Mucosa of stomach (tissue), 1 donor: ENCODE results near the gene TH.

Experiments
- H3K27me3 ChIP-seq: one replicate; pipeline ENCODE4 v1.7.0; 2013; ENCODE audit warnings: mild to moderate bottlenecking, low read length; ENCODE audit not compliant: control insufficient read depth, insufficient read depth
- H3K36me3 ChIP-seq: one replicate; pipeline ENCODE4 v1.7.0; 2013; ENCODE audit warnings: low read length; ENCODE audit not compliant: control insufficient read depth, insufficient read depth
- H3K4me1 ChIP-seq: one replicate; pipeline ENCODE4 v1.7.0; 2013; ENCODE audit warnings: mild to moderate bottlenecking, low read length; ENCODE audit not compliant: control insufficient read depth, insufficient read depth
- H3K4me3 ChIP-seq: one replicate; pipeline ENCODE4 v1.7.0; 2013; ENCODE audit warnings: low read length
- H3K9ac ChIP-seq: one replicate; pipeline ENCODE4 v1.7.0; 2013; ENCODE audit warnings: mild to moderate bottlenecking, low read length, moderate library complexity
- H3K9me3 ChIP-seq: one replicate; pipeline ENCODE4 v1.7.0; 2013; ENCODE audit warnings: mild to moderate bottlenecking, low read length, moderate library complexity; ENCODE audit not compliant: control insufficient read depth
- donor health status: Pancreatic carcinoma.

Gene TH

DNA sequence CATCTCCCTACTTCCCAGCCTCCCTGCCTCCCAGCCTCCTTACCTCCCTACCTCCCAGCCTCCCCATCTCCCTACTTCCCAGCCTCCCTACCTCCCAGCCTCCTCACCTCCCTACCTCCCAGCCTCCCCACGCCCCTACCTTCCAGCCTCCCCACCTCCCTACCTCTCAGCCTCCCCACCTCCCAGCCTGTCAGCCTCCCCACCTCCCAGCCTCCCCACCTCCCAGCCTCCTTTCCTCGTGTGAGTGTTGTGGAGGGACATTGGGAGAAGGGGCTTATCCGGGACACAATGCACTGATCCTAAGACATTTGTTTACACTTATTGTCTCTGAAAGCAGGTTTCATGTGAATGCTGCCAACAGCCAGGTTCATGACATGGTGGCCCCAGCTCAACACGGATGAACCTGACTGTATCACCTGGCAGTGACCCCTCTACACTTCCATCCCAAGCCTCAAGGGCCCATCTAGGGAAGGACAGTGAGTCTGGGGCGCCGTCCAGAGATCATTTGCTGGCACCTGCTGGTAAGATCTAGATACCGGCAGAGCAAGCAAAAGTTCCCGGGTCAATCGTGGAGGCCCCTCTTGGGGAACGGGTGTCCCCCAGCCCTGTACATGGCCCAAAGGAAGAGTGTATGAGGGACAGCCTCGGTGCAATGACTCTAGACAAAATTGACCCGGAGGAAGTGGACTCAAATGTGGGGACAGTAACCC, 34.5 kb upstream of the TH start:
- Histone ChIP-seq H3K9ac (no peak overlapping the region), H3K4me3 (no peak overlapping the region), H3K9me3 (no peaks in the 10 kb centered on the region), H3K36me3 (no peaks in the 10 kb centered on the region), H3K4me1 (peaks cover 57% of the 10 kb centered on the region), H3K27me3 (peaks cover 18% of the 10 kb centered on the region)

DNA sequence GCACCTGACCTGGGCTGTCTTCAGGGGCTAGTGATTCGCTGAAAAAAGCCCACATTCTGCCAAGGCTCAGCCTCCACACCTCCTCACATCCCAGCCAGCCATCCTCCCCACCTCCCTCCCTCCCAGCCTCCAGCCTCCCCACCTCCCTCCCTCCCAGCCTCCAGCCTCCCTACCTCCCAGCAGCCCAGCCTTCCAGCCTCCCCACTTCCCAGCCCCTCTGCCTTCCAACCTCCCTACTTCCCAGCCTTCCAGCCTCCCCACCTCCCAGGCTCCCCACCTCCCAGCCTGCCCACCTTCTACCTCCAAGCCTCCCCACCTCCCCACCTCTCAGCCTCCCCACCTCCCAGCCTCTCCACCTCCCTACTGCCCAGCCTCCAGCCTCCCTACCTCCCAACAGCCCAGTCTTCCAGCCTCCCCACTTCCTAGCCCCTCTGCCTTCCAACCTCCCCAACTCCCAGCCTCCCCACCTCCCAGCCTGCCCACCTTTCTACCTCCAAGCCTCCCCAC, 33.7 kb upstream of the TH start:
- no peaks in the 10 kb centered on the region for H3K36me3 ChIP-seq
- no peak overlapping the region for H3K4me3 ChIP-seq
- peaks cover 18% of the 10 kb centered on the region for H3K27me3 ChIP-seq
- no peaks in the 10 kb centered on the region for H3K9me3 ChIP-seq
- H3K9ac ChIP-seq, result no peak overlapping the region
- peaks cover 52% of the 10 kb centered on the region for H3K4me1 ChIP-seq

DNA sequence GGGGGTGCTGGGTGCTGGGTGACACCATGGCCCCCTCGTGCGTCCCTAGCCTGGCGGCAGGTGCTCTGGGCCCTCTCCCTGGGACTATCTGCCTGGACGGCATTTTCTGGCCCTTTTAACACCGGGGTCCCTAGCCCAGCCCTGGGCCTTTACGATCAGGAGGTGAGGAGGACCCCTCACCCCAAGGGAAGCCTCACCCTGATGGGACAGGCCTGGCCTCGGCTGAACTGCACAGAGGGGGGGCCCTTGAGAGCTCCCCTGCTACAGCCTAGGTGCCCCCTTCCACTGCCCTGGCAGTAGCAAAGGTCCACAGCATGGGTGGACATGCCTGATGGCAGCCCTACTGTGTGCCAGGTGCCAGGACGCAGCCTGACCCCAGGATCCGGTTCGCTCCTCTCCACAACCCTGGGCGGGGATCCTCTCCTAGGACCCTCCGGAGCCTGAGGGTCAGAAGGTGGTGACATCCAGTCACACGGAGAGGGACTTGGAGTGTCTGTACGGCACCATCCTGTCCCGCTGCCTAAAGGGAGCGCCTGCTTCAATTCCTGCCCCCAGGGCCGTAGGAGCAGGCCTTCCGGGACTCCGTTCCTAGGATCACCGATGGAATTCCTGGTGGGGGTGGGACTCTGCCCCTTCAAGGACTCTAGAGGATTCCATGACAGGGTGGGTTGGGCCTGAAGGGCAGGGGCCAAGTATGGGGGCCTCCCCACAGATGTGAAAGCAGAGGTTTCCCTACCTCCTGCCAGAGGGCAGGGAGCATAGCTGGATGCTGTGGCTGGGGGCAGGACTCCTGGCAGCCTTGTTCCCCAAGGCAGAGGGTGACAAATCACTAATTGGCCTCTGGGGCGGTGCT, 33.0 kb upstream of the TH start:
- Histone ChIP-seq H3K36me3 (no peaks in the 10 kb centered on the region), H3K27me3 (peaks cover 18% of the 10 kb centered on the region), H3K4me1 (peaks cover 45% of the 10 kb centered on the region), H3K4me3 (no peak overlapping the region), H3K9me3 (no peaks in the 10 kb centered on the region), H3K9ac (no peak overlapping the region)

DNA sequence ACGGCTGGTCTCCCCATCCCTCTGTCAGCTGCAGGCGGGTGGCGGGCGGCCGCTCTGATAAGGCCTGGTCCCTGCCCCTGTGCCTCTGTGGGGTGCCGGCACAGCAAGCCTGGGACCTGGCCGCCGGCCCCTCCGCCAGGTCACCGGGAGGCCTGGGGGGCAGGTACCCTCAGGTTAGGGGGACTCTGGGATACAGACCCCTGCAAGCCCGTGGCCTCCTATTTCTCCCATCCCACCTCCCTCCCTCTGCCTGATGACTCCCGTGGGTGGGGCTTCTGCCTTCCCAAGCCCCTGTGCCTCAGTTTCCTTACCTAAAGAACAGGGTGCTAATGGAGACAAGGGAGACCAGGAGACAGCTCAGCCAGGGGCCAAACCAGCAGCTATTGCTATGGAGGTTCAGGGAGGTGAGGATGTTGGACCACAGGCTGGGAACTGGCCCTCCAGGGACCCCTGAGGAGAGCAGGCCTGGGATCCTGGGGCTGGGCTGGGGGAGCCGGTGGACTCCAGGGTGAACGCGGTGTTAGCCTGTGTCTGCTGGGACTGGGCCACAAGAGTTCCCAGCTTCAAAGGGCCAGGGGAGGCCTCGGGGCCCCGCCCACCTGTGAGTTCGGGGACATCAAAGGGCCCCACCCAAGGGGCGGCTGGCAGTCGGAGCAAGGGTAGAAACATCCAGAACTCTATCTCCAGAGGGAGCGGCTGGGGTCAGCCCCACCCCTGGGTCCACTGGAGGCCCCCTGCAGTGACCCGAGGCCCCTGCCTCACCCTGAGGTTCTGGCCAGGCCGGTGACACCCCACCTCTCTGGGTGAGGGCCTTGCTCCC, 32.0 kb upstream of the TH start:
- H3K4me3 ChIP-seq, result no peak overlapping the region
- H3K9me3 ChIP-seq, result no peaks in the 10 kb centered on the region
- H3K4me1 ChIP-seq, result peaks cover 38% of the 10 kb centered on the region
- H3K27me3 ChIP-seq, result peaks cover 18% of the 10 kb centered on the region
- H3K36me3 ChIP-seq, result no peaks in the 10 kb centered on the region
- peak overlapping the region; percentile 25 for H3K9ac ChIP-seq

DNA sequence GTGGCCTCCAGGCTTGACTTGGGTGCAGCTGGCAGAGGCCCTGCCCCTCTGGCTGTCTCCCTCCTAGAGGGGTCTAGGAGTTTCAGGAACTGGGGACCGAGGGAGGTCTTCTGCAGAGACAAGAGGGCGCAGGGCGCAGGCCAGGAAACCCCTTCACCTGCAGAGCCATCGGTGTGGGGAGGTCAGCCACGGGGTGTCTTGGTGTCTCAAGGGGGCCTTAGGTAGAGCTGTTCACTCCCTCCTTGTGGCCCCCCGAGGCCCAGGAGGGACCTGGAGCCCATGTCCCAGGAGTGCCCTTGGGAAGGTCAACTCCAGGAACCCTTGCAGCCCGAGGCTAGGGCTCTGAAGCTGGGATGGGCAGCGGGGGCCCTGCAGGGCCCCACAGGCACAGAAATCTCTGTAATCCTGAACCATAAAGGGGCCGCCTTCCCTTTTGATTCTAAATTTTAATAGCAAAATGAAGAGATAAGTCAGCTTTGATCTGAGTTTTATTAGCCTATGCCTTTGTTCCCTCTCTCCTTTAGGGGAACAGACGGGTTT, 31.4 kb upstream of the TH start:
- peaks cover 18% of the 10 kb centered on the region for H3K27me3 ChIP-seq
- no peak overlapping the region for H3K9ac ChIP-seq
- H3K4me3 ChIP-seq, result no peak overlapping the region
- H3K4me1 ChIP-seq, result peaks cover 32% of the 10 kb centered on the region
- H3K36me3 ChIP-seq, result no peaks in the 10 kb centered on the region
- no peaks in the 10 kb centered on the region for H3K9me3 ChIP-seq

DNA sequence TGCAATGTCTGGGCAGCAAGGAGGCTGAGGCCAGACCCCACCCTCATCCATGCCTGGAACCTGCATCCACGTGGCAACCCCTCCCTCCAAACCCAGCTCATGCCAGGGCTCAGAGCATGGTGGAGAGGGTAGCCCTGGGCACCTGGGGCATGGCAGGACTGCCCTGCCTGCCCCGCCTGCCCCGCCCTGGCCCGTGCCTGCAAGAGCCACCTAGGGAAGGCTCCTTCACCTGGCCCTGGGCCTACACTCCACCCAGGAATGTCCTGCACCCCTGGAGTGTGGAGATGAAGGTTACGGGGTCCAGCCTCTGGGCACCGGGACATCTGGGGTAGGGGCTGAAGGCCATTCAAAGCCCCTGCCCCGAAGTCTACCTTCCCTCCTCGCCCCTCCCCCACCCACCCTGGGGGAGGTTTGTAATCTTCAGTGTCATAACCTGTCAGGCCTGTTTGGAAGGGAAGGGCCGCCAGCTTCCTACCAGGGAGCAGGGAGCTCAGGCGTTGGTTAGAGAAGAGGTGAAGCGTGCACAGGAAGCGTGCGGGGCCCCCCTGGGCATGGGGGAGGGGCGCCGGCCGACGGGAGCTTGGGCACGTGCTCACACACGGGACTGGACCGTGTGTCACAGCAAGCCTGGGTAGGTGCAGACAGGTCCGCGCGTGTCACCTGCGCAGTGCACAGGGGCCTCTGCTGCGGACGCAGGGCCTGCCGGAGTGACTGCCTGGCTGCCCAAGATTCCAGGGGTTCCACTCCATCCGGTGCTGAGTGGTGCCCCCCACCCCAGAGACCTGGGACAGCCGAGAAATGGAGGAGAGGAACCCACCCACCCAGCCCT, 30.7 kb upstream of the TH start:
- Histone ChIP-seq H3K4me1 (peaks cover 29% of the 10 kb centered on the region), H3K9ac (no peak overlapping the region), H3K9me3 (no peaks in the 10 kb centered on the region), H3K27me3 (peaks cover 15% of the 10 kb centered on the region), H3K36me3 (no peaks in the 10 kb centered on the region), H3K4me3 (no peak overlapping the region)

DNA sequence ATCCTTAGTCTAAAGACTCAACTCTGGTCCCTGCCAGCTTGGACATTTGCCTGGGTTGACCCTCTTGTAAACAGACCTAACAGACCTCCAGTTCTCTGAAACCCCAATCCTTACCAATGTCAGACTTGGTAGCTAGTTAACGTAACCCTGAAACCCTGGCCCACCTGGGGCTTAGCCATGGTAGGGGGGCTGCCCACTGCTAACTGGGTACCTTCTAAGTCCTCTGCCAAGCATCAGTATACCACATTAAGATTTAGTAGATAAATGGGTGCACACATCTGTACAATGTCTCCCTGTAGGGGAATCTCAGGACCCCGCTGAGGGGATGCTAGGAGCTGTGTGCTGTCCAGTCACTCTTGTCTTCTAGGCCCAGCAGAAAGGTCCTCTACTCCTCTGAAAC, 29.9 kb upstream of the TH start:
- Histone ChIP-seq H3K9ac (no peak overlapping the region), H3K9me3 (no peaks in the 10 kb centered on the region), H3K4me3 (no peak overlapping the region), H3K27me3 (peaks cover 22% of the 10 kb centered on the region), H3K36me3 (no peaks in the 10 kb centered on the region), H3K4me1 (peaks cover 34% of the 10 kb centered on the region)

DNA sequence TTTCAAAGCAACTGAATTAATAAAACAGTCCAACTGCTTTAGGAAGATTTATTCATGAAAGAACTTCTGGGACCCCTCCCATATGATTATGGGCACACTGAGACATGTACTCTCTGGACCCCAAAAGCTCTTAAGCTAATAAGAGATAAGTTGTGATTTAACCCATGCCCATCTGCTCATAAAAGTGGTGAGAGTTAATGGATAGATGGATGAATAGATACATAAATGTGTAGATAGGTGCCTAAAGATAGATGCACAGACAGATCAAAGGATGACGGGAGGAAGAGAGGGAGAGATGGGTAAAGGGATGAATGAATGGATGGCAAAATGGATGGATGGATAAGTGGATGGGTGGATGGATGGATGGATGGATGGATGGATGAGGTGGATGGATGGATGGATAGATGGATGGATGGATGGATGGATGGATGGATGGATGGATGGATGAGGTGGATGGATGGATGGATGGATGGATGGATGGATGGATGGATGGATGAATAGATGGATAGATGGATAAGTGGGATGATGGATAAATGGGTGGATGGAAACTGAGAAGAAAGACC, 29.4 kb upstream of the TH start:
- Histone ChIP-seq H3K36me3 (no peaks in the 10 kb centered on the region), H3K9me3 (no peaks in the 10 kb centered on the region), H3K4me1 (peaks cover 31% of the 10 kb centered on the region), H3K9ac (no peak overlapping the region), H3K27me3 (peaks cover 26% of the 10 kb centered on the region), H3K4me3 (no peak overlapping the region)

DNA sequence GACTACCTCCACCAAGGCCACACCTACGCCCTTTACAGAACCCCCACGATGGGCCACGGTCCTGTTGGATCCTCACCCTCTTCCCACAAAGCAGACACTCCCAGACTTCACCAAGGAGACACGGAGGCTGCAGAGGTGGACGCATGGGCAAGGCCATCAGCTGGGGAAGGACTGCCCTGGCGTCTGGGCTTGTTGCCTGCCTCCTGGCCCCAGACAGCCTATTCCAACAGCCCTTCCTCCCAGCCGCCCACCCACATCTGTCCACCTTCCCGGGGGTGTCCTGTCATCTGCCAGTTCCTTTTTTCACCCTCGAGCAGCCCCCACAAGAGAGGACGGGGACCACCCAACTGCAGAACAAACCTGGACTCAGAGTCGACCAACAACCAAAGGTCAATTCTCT, 28.9 kb upstream of the TH start:
- H3K4me3 ChIP-seq, result no peak overlapping the region
- H3K9me3 ChIP-seq, result no peaks in the 10 kb centered on the region
- H3K27me3 ChIP-seq, result peaks cover 26% of the 10 kb centered on the region
- no peaks in the 10 kb centered on the region for H3K36me3 ChIP-seq
- peaks cover 31% of the 10 kb centered on the region for H3K4me1 ChIP-seq
- H3K9ac ChIP-seq, result no peak overlapping the region

DNA sequence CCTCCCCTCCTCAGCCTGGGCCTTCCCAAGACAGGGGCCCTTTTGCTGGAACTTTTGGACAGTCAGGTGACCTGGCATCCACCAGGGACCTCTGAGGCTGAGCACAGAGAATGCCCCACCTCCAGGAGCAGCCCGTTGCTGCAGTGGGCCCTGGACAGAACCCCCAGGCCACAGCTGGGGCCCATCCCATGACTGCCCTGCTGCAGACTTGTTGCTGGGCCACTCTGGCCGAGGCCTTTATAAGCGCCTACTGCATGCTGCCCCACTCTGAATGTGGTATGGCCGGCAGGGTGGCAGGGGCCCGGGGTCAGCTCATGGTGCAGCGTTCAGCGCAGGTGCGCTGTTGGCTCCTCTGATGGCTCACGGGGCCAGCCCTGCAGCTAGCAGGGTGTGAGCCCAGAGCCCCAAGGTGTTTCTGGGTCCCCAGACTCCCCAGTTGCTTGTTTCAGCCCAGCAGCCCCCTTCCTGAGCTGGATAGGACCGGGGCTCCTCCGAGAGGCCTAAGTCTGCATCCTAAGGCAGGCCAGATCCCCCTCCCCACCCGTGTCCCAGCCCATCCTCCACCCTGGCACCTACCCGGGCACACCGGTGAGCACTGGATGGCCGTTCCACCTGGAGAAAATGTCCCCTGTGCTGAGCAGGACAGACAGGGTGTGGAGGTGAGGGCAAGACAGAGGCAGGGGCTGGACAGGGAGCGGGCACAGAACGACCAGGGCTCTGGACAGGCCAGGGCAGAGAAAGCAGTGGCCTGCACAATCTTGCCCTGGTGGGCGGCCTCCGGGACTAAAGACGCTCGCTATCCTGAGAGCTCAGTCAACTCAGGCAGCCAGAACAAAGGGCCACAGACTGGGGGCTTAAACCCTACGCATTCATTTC, 28.1 kb upstream of the TH start:
- H3K9ac ChIP-seq, result no peak overlapping the region
- no peaks in the 10 kb centered on the region for H3K9me3 ChIP-seq
- H3K4me3 ChIP-seq, result no peak overlapping the region
- peaks cover 31% of the 10 kb centered on the region for H3K4me1 ChIP-seq
- peaks cover 24% of the 10 kb centered on the region for H3K27me3 ChIP-seq
- no peaks in the 10 kb centered on the region for H3K36me3 ChIP-seq
